GM18511 (cell line): ENCODE data around the gene SIGLEC1.

ENCODE experiments used
- ATAC-seq: cut with Tn5 transposase; IDR thresholded peaks from one replicate; pipeline ENCODE4 v1.9.1; 2021; ENCODE audit warnings: mild to moderate bottlenecking, moderate library complexity; ENCODE audit not compliant: unreplicated experiment

Gene SIGLEC1

DNA sequence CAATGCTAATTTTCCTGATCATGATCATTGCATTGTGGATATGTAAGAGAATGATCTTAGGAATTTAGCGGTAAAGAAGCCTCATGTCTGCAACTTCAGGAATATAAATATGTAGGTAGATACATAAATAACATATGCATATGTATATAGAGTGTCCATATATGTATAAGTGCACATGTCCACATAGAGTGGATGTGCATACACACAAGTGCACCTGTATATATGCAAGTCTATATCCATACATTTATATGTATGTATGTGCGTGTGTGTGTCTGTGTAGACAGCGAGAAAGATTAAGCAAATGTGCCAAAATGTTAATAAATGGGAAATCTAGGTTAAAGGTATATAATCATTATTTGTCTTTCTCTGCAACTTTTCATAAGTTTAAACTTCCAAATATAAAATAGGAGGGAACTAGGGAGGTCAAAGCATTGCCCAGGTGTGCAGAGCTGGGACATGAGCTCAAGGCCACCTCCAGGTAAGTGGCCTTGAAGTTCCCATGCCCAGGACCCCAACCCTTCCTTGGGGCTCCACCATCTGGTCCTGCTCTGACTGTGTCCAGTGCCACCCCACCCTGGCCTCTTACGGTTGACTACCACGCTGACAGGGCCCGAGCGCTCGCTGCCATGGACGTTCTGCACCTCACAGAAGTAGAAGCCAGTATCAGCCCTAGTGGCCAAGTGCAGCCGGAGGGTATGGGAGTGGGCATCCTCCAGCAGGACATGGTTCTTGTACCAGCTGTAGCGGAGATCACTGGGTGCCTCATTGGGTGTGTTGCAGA lies 9.6 kb downstream of the SIGLEC1 start:
- no peak for ATAC-seq

DNA sequence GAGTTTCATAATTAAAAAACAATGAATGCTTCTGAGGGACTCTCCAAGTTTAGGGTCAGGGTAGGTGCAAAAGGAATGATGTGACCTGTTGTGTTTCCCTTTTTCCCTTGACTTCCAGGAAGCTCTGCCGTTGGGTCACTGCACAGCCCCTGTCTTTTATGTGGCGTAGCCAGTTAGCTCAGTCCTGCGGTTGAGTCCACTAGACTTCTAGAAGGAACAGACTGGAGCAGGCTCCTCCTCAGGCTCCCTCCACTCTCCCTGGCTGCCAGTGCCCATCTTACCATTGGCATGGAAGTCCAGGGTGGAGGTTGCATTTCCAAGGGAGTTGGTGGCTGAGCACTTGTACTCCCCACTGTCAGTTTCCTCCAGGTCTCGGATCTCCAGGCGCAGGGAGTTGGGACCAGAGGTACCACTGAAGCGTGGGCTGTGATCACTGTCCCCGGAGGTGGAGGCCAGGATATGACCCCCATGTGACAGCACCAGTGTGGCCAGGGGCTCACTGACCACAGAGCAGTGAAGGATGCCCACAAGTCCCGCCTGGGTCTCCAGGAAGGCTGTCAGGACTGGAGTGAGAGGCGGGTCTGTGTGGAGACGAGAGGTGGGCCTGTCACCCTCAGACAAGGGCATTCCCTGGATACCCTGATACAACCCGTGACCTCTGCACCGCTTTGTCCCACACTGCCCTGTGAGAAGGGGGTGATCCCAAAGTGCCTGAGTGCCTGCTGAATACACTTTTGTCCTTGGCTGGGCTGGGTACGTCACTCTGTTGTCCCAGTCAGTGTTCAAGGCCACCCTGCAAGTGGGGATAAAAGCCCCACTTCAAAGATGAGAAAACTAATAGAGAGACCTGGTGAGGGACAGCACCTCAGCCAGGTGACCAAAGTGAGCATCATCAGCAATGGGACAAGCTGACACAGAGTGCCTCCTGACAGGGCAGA lies 11.1 kb downstream of the SIGLEC1 start:
- no peak for ATAC-seq

DNA sequence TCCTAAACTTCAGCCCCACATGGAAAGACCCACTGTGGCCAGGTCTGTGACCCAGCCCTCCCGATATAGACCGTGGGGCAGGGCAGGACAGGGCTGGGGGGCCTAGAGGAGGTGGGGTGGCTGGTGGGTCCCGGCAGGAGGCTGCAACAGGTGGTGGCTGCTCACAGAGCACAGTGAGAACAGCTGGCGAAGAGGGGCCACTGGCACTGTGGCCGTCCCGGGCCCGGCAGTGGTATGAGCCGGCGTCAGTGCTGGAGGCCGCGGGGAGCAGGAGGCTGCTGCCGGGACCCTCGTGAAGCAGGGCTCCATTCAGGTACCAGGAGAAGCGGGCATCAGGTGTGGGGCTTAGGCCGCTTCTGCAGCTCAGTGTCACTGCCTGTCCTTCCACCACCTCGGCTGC lies 13.4 kb downstream of the SIGLEC1 start:
- ATAC-seq = no peak

DNA sequence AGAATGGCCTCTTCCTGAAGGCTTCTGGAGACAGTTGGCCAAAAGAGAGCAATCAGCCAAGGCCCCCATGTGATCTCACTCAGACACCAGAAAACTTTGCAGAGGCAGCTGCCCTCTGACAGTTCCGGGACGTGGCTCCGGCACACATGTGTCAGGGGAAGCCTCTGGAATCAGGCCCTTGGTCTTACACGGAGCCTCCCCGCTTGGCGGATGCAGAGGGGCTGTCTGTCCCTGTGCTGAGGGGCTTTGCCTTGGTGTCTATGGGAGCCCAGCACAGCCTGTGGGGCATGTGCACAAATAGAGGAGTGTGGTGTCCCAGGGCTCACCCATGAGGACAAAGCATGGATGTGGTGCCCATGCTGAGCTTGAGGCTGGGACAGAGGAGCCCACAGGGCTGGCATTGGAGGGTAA lies 13.8 kb downstream of the SIGLEC1 start:
- ATAC-seq = no peak

DNA sequence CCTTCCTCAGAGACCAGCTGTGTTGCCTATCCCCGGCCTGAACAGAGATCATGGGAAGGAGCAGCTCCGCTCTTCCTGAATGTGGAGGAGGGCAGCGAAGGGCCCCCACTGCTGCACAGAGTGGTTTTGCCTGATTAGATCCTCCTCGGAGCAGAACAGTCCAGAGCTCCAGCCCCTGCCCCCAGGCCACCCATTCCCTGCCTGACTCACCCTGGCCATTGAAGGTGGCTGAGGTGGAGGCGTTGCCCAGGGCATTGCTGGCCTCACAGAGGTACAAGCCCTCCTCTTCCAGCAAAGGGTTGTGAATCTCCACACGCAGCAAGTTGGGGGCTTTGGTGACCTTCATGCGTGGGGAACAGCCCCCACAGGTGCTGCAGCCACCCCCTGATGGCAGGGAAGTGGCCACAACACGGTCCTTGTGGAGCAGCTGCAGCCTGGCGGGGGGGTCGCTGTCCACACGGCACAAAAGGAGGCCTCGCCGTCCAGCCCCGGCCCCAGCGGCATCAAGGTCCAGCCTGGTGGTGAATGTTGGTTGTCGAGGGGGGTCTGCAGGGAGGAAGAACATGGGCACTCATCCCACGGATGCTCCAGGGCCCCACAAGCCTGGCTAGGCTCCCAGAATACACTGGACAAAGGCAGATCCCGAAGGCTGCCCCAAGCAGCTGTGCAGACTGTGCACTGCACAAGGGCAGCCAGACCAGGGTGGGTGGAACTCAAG lies 14.7 kb downstream of the SIGLEC1 start:
- ATAC-seq = no peak

DNA sequence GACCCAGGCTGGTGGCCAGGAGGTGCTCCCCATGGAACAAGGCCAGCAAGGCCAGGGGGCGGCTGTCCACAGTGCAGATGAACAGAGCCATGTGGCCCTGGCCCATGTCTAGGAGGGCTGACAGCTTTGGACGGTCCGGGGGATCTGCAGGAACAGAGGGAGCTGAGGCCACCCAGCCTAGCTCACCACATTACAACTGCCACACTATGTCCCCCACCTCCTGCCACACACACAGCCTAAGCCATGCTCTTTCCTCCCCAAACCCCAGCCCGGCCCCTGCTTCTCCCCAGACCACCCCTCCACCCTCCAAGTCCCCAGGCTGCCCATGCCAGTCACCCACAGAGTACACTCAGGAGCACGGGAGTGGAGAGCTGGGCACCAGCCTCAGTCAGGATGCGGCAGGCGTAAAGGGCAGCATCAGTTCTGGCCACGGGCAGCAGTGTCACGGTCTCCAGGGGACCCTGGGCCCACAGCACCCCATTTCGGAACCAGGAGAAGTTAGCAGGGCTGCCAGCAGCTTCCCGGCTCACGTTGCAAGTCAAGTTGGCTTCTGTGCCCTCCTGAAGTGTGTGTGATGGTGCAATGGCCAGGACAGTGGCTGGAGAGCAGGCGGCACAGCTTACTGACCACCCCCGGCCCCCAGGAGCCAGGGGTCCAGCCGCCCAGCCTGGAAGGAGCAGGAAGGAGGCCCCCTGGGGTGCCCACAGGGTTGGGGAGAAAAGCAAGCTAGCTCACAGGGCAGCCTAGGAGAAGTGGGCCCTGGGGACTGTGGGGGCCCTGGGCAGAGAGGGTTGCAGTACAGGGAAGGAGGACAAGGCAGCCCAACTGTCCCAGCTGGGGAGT lies 15.4 kb downstream of the SIGLEC1 start:
- no peak for ATAC-seq

DNA sequence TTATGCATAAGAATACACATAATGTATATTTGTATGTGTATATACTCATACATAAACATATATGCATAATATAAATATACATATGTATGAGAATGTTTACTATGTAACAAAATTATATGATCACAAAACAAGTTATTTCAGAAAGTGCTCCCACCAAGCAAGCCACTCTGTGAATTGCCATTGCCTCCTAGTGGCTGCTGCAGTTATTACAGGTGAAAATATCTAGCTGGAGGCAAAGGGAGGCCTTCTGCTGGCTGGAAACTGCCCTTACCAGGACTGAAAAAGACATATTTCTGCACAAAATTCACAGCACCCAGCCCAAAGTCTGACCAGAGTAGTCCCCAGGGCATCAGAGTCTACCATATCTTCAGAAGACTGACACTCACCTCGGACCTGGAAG lies 16.2 kb downstream of the SIGLEC1 start:
- ATAC-seq = no peak

DNA sequence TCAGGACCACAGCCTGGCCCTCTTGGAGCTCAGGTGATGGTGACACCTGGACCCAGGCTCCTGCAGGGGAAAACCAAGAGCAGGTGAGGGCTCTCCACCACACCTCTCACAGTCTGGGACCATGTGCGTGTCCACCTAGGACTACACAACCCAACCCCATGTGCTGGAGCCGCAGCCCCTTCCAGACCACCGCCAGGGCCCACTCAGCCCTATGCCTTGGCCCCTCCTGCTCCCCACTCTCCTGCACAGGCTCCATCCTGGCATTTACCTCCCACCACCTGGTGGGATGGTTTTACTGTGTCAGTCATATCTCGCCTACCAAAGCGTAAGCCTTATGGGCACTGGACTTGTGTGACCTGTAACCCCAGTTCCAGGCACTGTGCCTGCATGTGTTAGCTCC lies 17.5 kb downstream of the SIGLEC1 start:
- no peak for ATAC-seq

DNA sequence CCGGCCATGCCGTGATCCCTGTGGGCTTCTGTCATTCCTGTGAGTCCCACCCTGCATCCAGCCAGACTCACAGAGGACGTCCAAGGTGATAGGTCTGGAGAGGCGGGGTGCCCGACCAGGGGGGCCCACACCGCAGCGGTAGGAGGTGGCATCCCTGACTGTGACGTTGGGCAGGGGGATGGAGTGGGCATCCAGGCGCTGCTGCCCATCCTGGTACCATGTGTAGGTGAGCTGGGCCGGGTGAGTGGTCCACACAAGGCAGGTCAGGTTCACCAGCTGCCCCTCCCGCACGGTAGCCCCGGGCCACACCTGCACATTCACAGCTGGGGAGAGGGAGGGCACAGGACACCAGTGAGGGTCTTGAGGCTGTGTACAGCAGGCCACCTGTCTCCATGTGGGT lies 19.0 kb downstream of the SIGLEC1 start:
- no peak for ATAC-seq

DNA sequence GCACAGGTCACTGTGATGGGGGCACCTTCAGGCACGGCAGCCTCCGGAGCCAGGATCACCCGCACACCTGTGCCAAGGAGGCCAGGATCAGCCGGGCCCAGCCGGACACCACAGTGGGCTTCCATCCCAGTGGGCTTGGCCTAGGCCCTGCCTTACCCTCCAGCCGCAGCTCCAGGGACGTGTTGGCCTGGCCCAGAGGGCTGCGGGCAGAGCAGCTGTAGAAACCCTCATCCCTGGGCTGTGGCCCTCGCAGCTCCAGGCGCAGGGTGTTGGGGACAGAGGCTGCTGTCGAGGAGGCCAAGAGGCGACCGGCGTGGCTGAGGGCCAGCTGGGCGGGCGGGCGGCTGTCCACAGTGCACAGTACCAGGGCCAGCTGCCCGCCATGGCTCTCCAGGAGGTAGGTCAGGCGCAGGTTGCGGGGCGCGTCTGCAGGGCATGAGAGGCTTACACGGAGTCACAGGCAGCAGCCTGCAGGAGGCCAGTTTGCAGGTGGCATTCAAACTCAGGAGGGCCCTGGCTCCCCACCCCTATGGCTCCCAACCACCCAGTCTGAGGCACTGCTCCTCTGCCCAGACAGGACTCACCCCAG lies 19.6 kb downstream of the SIGLEC1 start:
- ATAC-seq = no peak

DNA sequence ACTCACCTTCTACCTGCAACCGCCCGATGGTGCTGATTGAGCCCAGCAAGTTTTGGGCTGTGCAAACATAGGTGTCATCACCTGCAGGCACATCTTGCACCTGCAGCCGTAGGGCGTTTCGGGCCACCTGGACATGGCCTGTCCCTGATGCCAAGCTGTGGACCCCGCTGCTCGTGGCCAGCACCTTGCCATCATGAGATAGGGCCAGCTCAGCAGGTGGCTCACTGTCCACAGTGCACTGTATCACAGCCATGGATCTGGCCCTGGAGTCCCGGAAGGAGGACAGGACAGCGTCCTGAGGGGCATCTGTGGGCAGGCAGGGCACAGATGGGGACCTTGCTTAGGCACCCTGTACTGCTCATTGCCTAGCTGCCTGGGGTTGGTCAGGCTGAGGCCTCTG lies 20.5 kb downstream of the SIGLEC1 start:
- no peak for ATAC-seq

DNA sequence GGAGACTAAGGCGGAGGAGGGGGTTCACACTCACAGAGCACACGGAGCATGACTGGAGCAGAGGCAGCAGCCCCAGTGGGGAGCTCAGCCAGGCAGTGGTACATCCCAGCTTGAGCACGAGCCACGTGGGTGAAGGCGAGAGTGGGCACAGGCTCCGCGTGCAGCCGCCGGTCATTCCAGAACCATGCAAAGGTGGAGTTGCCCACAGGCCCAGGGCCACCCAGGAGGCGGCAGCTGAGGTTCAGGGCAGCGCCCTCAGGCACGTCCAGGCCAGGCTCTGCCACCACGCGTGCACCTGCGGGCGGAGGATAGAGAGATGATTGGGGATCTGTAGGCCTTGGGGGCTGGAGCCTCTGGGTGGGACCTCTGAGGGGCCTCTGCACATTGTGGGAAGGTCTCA lies 21.1 kb downstream of the SIGLEC1 start:
- no peak for ATAC-seq

DNA sequence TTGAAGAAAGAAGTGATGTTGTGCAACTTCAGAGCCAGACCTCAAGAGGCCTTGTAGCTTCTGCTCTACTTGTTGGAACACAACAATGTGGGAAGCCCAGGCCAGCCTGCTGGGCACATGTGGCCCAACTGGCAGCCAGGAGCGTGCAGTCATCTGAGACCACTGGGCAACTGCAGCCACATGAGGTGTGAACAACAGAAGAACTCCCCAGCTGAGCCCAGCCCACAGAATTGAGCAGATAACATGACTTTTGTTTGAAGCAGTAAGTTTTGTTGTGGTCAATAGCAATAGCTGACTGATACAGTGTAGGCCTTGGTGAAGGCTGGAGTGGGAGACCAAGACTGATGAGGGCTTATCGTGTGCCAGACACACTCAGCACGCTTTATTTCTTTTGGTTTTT lies 22.0 kb downstream of the SIGLEC1 start:
- ATAC-seq = no peak

DNA sequence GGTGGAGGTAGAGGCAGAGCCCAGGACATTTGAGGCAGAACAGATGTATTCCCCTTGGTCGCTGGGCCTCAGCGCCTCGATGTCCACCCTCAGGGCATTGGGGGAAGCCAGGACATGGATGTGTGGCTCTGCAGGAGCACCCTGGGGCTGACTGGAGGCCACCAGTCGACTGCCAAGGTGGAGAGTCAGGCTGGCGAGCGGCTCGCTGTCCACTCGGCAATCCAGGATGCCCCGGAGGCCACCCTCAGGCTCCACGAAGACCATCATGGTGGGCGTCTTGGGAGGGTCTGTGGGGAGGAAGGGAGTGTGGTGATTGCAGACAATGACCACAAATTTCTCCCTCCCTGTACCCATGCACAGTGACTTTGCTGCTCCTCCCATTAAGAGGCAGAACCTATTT lies 22.4 kb downstream of the SIGLEC1 start:
- no peak for ATAC-seq

DNA sequence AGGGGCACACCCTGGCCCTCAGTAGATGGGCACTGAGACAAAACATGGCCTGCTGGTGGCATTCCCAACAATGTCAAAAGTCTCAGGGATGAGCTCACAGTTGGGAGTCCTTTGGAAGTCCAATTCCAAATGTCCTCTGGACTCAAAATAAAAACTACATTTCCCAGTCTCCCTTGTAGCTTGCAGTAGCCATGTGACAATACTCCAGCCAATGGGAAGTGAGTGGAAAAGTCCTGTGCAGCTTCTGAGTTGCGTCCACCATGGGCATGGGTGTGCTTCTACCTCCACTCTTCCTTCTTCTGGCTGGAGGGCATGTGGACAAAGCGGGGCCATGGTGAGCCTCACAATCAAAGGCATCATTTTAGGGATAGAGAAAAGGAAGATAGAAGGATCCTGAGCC lies 24.7 kb downstream of the SIGLEC1 start:
- ATAC-seq = no peak

DNA sequence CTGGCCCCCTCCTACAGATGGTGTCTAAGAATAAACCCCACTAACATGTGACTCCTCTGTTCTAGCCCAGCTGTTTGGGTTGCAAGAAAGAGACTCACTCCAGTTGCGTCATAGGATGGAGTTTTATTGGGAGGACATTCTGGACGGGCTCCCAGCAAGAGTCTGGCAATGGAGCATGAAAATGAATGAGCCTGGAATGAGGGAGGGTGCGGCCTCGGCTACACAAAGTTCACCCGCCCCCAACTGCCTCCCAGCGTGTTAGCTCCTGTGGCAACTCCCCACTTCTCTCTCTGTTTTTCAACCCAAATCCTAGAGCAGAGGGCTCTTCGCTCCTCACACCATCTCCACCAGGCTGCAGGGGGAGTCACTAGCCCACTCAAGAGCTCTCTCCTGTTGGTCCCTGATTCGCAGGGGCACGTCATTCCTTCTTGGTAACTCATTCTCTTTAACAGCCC lies 25.5 kb downstream of the SIGLEC1 start:
- ATAC-seq = no peak

DNA sequence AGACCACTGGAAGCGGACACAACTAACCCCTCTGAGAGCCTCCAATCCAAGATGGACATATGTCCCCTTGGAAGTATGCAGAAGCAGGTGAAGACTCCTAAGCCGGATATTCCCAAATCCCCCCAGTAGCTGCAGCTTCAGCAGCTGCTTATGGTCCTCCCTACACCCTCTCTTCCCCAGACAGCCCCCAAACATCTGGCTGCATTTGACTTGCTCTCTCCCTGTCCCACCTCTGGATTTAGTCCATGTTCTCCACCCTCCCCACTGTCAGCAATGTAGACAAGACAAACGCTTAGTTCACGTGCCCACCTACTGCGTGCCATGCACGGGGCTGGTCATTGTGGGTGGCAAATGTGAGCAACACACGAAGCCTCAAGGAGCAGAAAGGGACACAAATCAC lies 26.0 kb downstream of the SIGLEC1 start:
- no peak for ATAC-seq

DNA sequence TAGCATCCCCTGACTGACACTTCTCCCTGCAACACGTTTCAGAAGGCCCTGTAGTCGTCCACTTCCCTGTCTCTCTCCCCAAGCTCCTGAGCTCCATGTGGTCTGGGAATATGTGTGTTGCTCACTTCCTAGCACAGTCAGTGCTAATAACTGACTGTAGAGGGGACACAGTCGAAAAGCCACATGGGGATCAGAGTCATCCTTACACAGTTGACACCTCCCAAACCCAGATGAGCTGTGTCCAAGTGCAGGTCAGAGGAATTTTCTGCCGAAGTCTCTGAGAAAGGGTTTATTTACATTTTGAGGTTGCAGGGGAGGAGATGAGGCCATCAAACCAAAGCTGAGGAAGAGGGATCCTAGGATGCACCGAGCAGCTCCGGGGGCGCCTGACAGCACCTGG lies 27.1 kb downstream of the SIGLEC1 start:
- no peak for ATAC-seq

DNA sequence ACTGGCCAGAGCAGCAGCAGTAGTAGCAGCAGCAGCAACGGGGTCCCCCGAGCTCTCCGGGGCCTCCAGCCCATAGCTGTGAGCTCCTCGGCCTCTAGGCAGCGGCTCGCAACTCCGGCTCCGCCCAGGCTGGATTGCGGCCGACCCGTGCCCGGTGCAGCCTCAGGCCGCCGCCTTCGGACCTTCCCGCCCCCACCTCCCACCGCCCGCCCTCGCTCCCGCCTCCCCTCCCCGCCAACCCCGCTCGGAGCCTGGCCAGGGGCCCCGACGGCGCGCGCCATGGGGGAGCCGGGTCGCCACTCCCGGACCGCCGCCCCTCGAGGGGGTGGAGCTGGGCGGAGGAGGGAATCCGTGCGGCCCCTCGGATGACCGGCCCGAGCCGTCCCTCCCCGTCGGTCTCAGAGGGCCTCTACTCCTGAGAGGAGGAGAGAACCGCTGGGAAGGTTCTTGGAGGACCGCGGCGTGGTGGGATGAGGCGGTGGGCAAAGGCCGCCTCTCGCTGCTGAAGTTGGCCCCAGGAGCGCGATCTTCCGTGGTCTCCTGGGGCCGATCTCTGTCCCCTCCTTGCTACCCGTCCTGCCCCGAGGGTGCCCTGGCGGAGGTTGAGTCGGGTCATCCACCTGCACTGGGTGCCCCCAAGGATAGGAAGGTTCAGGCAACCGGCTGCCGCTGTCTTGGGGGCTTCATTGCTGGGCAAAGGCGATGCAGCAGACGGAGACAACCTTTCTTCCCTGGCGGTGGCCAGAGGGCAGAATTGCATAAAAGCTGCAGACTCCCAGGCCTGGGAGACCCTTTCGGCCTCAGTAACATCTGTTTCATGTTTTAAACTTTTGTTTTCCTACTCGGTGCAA lies 30.2 kb downstream of the SIGLEC1 start, which contains the start of gene ADAM33:
TSS of gene ADAM33 (minus strand) at position 80 of the 851 bp plus-strand sequence. CDS start at position 74, 6 bp downstream.
- no peak for ATAC-seq
